ENCODE measurements around the gene SUN1.

SUN1 gene

DNA sequence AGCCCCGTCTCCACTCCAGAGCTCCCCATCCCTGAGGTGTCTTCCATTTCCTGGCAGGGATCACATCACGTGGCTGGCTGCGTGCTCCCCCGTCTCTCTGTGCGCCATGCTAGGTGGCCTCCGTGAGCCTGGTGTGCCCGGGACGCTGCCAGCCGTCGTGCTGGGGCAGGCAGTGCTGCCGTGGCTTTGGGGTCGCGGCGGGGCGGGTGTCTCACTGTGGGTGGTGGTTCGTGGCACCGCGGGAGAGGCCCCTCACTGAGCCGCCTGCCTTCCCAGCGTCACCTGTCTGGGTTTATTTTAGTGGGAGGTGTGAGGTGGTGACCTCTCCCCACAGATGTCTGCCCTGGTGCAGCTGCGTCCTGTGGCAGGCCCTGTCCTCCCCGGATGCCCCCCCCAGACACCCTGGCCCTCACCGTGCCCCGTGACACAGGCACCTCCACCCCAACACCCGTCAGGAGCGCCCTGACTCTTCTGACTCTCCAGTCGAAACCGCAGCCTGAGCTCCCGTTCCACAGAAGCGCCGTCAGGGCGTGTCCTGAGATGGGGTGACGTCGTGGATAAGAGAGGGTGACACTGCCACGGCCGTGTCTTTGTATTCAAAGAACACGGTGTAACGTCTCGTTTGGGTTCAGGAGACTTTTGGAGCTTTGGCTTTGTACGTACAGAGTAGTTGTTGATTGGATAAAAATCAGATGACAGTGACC is 62.0 kb downstream of the SUN1 start:
- DNase-seq: no peak

DNA sequence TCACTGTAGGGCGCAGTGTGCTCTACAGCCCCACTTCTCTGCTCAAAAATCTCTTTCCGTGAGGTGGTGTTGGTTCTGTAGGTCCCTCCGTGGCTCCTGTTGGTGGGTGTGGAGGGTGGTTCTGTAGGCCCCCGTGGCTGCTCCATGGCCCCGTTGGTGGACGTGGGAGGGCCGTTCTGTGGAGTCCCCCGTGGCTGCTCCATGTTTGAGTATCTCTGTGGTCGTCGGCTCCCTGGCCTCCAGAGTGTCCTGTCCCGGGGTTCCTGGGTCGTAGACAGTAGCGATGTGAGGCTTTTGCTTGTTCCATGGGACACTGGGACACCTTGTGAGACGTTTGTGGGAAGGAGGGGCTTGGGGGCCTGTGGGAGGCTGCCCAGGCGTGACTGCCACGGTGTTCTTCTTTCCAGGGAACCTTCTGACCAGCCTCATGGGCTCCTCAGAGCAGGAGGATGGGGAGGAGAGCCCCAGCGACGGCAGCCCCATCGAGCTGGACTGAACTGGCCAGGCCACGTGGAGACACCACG is 62.7 kb downstream of the SUN1 start:
- DNase-seq: no peak

DNA sequence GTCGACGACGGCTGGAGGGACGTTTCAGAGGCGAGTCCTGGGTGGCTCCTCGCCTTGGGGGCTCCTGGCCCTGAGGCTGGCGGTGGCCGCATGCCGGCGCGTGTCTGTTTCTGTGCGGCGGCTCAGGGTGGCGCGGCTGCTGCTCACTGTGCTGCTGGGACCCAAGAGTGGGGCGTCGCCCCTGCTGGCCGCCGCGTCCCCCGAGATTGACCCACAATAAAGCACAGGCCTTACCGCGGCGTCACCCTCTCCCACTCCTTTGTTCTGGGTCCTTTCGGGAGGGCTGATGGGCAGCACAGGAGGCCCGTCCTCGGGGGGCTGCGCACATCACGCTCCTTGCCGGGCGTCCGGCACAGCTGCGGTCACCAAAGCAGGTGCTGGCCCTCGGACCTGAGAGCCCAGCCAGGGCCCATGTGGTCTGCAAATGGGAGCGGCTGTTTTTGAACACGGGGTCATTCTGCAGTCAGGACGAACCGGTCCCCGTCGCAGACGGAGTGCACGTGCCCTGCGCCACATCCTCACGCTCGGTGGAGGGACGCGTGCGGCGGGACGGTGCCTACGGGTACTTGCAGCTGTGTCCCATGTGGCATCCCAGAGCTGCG is 63.3 kb downstream of the SUN1 start:
- DNase-seq: no peak

DNA sequence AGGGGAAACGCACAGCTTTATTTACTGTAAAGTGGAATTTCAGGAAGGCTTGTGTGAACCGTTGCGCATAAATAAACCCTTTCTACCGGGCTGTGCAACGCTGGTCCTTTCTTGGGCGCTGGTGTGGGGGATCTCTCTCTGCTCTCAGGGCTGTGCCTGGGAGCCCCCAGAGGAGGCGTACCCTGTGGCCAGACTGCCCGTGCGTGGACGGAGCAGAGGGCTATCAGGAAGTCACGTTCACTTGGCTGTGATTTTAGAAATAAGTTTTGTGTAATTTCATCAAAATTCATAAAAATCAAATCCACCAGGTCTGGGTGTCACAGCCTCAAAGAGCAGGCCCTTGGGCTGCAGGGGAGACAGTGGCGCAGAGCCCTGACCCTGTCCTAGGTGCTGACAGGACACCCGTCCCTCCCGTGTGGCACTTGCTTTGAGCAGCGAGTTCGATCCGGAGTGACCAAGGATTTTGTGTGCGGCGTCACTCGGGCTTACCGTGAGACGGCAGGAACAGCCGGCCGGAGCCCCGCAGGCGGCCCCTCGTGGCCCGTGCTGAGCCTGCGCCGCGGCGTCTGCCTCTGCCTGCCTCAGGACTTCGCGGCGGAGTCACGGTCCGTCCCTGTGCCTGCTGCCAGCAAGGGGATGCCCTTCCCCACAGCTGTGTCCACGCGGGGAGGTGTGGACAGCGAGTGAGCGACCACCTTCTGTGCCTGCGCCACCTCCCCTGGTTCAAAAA is 64.2 kb downstream of the SUN1 start:
- DNase-seq: no peak

DNA sequence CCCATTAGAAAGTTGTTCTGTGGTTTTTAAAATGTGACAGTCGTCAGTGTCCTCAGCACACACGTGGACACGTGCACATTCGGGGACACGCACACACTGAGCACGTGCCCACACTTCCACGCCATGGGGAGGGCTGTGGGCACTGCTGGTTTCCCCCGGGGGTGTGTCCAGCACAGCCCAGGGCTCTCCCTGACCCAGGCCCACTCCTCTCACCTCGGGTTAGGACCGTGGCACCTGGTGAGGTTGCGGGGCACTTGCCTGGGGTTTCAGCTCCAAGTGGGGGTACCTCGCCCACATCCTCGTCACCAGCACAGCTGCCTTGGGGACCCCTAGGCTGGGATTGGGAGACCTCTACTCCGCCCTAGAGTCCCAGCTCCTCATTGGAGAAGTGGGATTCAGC is 64.8 kb downstream of the SUN1 start:
- DNase-seq: no peak

DNA sequence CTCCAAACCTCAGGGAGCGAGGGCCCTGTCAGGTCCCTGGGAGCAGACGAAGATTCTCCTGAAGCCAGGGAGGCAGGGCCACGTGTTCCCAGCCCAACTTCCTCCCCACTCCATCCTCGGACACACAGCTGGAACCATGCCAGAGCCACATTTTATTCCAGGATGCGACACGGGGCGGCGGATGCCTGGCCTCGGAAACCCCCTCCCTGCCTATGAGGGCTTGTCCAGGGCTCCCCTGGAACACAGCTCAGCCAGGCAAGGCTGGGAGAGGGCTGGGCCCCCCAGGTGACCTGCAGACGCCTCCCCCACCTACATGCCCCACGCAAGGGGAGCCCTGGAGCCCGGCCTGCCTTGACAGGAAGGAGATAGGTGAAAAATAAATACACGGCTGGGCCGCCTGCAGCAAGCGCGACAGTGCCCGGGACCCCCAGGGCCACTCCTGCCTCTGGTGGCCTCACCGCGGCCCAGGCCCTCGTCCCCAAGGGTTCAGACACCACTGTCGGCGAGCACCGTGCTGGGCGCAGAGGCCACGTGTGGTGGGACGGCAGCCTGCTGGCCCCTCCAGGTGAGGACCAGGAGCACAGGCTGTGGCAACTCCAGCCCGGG is 65.6 kb downstream of the SUN1 start:
- DNase-seq: no peak

DNA sequence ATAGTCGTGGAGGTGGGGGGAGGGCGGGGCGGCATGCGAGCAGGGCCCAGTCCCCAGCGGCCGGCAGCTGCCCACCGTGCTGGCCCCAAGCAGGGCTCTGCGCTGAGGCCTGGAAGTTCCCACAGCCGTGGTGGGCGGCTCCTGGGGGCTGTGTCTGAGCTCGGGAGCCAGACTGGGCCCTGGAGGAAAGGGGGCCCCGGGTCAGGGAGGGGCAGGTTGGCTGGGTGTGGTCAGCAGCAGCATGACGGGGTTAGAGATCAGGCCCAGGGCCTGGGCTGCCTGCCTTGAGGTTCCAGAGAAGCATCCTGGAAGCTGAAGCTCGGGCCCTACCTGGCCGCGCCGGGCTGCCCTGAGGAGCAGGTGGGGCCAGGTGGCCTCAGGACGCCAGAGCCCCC is 66.2 kb downstream of the SUN1 start:
- no peak for DNase-seq

DNA sequence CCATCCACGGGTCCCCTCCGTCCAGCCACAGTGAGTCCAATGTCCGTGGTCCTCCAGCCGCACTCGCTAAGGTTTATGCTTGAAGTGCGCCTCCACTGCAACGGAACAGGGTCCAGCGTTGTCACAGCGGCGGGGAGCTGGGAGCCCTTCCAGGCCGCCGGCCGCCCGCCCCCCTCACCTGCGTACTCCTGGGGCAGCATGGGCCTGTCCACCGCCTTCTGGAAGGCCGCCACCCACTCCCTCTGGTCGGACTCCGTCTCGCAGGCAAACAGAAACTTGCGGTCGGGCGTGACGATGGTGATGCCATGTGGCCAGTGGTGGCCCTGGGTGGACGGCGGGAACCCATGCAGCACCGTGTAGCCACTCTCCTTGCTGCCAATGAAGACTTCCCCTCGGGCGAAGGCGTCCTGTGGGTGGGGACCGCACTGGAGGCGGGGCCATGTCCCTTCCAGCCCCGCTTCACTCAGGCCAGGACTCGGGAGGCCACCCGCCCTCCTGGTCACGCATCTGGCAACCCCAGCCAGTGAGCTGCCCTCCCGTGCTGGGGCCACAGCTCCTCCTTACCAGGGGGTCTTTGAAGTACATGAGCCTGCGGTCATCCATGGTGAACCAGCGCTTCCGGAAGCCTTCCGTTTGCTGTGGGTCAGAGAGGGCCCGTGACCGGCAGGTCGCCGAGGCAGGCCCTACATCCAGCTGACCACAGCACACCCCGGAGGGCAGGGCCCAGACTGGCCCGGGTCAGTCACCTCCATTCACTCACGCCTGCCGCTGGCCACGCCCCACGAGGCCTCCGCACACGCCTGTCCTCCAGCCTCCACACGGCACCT is 66.8 kb downstream of the SUN1 start:
- no peak for DNase-seq

DNA sequence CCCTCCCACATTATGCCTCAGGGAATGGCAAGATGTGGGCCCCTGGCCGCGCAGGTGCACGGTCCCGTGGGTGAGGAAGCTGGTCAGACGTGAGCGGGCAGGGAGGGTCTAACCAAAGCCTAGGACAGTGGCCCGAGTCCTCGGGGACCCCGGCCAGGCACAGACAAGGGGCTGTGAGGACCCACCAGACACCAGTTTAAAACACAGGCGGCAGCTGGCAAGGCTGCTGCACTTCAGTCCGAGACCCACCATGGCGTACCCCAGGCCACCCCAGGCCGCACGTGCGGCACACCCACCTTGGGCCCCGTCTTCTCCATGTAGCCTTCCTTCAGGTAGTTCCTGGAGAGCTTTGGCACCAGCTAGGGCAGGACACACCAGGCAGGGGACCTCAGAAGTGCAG is 67.5 kb downstream of the SUN1 start:
- DNase-seq: no peak

DNA sequence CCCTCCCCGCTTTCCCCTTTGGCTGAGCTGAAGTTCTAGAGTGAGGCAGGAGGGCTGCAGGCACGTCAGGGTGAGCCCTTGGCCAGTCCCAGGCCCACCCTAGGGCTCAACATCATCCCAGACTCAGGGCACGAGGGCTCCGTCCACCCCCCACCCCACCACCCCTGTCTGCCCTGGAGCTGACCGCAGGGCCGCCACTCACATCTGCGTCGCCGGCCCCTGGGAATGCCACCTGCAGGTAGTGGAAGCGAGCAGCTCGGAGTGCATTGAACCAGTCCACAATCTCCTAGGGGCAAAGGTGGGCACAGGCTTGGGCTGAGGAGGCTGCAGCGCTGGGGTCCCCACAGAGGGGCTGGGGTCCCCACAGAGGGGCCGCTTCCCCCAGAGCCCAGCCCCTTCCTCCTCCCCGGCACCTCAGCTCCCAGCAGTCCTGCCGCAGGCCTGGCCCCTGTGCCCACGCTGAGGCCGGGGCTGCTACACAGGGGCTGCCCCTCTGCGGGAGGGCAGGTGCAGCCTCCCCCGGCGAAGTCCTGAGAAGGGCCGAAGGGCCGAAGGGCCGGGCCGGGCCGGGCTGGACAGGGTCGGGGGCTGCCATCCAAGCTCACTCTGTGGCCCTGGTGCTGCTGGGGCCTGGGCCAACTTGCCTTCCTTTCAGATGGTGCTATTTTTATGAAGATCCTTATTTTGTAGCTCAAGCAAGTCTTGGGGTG is 68.2 kb downstream of the SUN1 start:
- DNase-seq: no peak

DNA sequence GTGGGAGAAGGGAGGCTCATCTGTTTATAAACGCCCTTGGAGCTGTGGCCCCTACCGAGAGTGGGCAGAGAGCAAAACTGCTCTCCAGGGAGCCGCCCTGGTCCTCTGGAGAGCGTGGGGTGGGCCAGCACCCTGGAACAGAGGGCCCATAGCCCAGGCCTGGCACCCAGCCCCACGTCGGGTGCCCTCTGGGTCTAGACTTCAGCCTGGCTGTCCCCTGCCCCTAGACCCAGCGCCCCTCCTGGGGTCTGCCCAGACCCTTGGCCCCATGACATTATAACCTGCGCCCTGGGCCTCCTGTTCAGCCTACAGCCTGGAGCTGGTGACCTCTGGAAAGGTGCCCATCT is 68.7 kb downstream of the SUN1 start:
- DNase-seq: no peak

DNA sequence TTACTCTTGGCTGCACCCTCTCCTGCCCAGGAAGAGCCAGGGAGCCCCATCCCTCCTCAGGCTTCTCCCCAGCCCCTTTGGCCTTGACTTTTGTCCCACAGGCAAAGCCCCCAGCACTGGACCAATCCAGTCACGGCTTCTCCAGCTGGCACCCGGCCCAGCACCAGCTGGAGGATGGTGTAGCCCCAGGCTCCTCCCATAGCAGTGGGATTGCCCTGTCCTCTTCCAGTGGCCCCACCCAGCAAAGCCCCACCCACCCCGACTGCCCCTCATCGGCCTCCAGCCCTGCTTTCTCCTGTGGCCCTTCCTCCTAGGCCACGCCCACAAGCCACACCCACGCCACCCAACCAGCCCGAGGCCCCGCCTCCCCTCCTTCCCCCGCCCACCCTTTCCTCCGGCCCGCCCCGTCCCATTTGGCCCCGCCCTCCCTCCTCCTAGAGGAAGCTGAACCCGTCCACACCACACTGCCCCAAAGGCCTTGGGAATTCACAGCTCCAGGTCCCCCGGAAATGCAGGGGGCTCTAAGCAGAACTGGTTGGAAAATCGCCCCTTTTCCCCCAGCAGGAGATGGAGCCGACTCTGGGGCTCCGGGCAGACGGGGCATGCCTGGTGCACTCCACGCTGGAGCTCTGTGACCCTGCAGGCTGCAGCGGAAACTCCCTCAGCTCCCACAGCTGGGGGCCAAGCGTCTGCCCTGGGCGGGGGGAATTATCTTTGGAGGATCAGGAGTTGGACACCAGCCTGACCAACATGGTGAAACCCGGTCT is 69.3 kb downstream of the SUN1 start:
- no peak for DNase-seq

DNA sequence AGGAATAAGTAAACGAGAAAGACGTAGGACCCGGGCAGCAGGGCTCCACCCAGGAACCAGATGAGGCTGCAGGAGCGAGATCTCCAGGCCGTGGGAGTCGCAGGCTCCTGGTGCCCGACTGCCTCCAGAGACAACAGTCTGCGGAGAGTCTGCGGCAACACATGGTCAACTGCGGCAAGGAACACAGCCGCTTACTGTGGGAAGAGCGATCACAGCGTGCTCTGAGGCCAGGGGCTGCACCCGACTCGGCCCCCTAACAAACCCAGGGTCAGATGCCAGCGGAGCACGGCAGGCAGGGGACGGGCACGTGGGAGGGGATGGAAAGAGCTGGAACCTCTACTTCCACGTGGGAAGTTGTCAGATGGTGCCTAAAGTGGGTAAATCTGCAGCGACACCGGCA is 70.7 kb downstream of the SUN1 start:
- DNase-seq: no peak

DNA sequence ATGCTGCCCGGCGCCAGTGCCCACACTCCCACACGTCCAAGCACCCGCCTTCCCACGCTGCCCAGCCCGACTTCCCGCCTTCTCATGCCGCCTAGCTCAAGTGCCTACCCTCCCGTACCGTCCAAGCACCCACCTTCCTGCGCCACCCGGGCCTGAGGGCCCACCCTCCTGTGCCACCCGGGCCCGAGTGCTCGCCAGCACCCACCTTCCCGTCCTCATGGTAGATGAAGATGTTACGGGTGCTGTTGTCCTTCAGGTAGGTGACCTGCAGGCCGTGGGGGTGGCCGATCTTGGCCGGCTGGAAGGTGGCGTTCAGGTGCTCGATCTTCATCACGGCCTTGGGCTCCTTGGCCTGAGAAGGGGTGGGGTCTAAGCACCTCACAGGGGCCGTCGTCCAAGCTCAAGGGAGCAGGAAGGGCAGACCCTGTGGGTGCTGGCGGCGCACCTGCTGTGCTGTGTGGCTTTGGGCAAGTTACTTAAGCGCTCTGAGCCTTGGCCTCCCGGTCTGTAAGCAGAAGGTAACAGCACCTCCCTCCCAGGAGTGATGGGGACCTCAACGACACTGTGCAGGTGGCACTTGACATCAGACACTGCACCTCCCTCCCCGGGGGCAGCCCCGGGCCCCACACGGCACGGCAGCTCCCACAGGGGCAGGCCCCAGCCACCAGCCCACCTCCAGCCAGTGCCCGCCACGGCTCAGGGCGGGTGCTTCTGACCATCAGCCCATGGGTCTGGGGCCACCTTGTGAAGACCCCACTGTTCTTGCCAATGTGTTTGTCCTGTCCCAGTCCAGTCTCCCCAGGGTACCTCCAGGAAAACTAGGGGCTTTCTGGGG is 71.9 kb downstream of the SUN1 start:
- no peak for DNase-seq

DNA sequence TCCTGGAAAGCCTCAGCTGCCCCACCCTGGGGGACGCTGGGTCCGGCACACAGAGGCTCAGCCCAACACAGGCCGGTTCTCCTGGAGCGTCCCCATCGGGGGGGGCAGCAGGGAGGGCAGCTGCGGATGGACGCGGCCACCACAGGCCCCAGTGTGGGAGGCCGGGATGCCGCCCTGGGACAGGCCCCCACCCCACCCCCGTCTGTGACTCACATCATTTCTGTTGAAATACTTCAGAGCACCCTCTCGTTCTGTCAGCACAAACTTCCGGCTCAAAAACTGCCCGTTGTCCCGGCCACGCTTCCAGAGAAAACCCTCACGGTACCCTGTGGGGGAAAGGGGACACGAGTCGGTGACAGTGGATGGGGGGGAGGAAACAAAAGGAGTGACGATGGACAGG is 72.6 kb downstream of the SUN1 start:
- DNase-seq: no peak

DNA sequence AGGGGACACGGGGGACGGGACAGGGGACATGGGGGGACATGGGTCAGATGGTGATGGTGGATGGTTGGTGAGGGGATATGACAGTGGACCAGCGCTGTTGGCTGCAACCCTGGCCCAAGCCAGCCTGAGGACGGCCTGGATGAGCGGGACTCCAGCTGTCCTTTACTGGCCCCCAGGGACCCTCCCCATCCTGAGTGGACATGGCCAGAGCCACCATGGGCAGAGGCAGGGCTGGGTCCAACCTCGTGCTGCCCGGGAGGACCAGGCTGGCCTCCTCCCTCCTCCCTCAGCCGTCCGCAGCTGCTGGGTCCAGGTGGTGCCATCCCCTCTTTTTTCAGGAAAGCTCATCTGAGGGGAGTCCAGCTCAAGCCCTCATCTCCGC is 74.5 kb downstream of the SUN1 start:
- no peak for DNase-seq

DNA sequence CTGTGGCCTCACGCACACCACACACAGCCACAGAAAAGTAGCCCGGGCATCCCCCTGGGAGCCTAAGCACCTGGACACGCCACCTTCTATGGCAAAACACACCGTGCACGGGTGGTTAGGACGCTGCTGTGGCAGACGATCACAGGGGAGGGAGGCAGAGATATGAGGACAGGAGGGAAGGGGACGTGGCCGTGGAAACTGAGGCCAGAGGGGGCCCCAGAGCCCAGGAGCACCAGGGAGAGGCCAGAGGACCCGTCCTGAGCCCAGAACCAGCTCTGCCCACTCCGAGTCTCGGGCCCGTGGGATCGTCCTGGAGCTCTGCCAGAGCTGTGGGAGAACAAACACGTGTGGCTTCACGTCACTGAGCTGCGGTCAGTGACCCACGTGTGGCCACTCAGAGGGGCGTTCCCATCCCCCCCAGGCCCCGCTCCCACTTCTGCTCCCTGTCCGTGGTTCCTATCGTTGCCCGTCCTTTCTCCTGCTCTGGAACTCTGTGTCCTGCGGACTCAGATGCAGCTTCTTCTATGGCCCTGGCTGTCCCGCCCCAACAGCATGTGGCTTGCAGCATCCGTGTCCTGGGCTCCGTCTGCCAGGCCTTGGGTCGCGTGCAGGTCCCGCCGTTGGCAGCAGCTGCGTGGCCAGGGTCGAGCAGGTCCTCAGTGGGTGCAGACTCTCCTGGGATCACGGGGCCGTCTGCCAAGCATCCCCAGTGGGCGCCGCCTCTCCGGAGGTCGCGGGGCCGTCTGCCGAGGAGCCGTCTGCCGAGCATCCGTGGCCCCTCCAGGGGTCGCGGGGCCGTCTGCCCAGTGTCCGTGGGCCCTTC is 75.1 kb downstream of the SUN1 start:
- DNase-seq: no peak

DNA sequence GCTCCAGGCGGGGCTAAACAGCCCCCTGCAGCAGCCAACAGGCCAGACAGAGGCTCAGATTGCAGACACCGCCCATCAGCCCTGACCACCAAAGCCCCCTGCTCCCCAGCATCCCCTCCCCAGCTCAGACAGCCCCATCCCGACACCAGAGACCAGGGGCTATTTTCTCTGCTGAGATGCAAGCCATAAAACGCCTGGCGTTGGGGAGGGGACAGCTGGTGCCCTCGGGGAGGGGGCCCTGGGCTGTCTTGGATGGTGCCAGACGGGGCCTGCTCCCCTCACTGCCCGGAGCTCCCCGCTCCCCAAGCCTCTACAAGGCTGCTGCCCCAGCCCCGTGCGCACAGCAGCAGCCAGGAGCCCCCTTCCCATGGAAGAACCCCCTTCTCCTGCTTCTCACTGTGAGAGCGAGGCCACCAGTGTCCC is 75.9 kb downstream of the SUN1 start:
- no peak for DNase-seq

DNA sequence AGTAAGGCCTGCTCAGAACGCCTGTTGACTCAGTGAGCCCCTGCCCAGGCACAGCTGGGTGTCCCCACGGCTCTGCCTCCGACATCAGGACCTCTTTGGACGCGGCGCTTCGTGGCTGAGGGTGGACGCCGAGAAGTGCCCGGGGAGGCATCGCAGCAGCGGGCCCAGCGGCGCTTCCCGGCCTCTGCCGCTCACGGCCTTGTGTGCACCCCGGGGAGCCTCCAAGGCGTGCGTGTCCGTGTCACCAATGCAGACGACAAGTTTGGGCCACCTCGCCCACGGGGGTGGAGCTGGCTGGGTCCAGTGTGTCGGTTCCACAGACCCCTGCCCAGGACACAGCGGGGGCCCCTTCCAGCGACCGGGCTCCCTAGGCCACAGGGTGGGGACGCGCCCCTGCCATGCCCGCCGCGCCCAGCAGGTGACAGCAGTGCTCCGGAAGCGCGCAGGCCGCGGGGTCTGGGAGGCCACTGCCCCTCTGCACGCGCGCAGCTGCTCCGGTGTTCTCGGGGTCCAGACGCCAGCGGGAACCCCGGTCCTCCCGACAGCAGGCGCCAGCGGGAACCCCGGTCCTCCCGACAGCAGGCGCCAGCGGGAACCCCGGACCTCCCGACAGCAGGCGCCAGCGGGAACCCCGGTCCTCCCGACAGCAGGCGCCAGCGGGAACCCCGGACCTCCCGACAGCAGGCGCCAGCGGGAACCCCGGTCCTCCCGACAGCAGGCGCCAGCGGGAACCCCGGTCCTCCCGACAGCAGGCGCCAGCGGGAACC is 76.5 kb downstream of the SUN1 start:
- peak; percentile 47 for DNase-seq
